NT2/D1 (cell line): ENCODE data around the gene TSPEAR.

ENCODE experiments used
- SUZ12 ChIP-seq: IDR thresholded peaks from 2 replicates; pipeline ENCODE4 v1.6.1; 2011; ENCODE audit not compliant: insufficient read length, insufficient read depth; ENCODE audit errors: extremely low read depth
- ZNF274 ChIP-seq: IDR thresholded peaks from 2 replicates; pipeline ENCODE4 v1.6.1; 2011; ENCODE audit warnings: mild to moderate bottlenecking, low read depth, low read length

GRCh38 chr21:44712203-44713028 is 1.0 kb upstream of the TSPEAR start:
- TF ChIP-seq SUZ12 (no peak), ZNF274 (no peak)
